ENCODE results near the gene FAM83C.

FAM83C gene

DNA sequence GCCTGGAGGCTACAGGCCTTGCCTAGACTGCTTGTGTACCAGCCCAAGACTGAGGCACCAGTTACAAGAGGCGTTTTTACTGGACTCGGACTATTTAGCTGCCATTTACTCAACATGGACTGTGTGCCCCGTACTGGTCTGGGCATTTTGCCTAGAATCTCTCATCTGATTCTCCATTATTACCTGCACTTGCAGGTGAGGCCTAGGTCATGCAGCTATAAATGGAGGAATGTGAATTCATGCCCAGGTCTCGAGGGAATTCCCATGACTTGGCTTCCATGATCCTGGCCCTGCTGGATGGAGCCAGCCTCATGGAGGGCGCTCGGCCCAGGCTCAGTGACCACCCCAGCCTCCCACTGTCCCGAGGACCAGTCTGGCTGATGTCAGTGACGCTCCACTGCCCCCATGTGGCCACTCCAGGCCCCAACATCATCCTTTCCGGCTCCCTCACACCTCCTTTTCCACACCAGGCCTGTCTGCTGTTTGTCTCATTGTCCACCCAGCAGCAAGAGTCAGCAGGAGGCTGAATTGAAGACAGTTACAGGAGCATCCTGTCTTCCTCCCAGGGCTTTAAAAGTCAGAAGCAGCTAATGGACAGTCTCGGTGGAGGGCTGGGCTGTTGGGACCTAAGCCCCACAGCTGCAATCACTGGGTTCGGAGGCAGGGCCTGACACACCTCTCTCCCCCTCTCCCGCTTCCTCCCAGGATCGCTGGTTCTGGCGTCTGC, 23.0 kb downstream of the FAM83C start:
- TF ChIP-seq, protein P1, sequence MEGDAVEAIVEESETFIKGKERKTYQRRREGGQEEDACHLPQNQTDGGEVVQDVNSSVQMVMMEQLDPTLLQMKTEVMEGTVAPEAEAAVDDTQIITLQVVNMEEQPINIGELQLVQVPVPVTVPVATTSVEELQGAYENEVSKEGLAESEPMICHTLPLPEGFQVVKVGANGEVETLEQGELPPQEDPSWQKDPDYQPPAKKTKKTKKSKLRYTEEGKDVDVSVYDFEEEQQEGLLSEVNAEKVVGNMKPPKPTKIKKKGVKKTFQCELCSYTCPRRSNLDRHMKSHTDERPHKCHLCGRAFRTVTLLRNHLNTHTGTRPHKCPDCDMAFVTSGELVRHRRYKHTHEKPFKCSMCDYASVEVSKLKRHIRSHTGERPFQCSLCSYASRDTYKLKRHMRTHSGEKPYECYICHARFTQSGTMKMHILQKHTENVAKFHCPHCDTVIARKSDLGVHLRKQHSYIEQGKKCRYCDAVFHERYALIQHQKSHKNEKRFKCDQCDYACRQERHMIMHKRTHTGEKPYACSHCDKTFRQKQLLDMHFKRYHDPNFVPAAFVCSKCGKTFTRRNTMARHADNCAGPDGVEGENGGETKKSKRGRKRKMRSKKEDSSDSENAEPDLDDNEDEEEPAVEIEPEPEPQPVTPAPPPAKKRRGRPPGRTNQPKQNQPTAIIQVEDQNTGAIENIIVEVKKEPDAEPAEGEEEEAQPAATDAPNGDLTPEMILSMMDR (IDR thresholded peaks at IDR 0.05) = peak; percentile 90
- no peak for TF ChIP-seq ZFX (IDR thresholded peaks at IDR 0.05; ENCODE audit: borderline replicate concordance)
- 0 out of 2 replicates have a peak overlapping the region, but pooled peaks have one; percentile 7 for H3K27ac ChIP-seq

DNA sequence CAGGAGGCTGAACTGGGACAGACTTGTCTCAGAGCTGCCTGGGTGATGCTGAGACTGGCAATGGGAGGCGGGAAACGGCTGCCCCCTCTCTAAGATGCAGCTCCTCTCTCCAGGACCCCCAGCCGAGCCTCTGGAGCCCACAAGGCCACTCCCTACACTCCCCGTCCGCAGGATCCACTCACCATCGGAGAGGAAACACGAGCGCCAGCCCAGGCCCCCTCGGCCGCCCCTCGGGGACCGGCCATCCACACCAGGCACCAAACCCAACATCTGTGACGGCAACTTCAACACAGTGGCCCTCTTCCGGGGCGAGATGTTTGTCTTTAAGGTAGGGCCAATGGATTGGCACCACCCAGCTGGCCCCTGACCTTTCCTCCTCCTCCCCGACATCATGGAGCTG, 25.1 kb downstream of the FAM83C start:
- H3K27ac ChIP-seq = no peak overlapping the region

DNA sequence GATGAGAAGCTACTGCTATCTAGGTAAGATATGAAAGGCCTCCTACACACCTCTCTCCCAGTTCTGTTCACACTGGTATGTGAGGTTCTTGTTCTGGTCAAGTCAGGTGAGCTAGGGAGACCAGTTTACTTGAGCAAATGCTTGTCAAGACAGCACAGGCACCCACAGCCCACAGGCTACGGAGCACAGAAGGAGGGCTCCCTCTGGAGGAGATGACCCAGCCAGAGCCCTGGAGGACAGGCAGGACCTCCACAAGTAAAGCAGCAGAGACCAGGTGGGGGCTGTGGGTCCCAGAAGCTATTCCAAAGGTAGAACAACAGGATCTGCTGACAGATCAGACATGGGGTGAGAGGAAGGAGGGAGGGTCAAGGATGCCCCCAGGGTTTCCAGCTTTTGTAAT, 27.5 kb downstream of the FAM83C start:
- TF ChIP-seq, protein P1 (IDR thresholded peaks at IDR 0.05) = 0 out of 2 replicates have a peak, but pooled peaks have one; percentile 10
- no peak for TF ChIP-seq ZFX (IDR thresholded peaks at IDR 0.05; ENCODE audit: borderline replicate concordance)
- H3K27ac ChIP-seq = peak overlapping the region; percentile 82; the same call in 1 of the 2 replicates

More for the DNA sequence above, 25.1 kb downstream of the FAM83C start:
- TF ChIP-seq, protein P1 (IDR thresholded peaks at IDR 0.05) = no peak
- no peak for TF ChIP-seq ZFX (IDR thresholded peaks at IDR 0.05; ENCODE audit: borderline replicate concordance)

DNA sequence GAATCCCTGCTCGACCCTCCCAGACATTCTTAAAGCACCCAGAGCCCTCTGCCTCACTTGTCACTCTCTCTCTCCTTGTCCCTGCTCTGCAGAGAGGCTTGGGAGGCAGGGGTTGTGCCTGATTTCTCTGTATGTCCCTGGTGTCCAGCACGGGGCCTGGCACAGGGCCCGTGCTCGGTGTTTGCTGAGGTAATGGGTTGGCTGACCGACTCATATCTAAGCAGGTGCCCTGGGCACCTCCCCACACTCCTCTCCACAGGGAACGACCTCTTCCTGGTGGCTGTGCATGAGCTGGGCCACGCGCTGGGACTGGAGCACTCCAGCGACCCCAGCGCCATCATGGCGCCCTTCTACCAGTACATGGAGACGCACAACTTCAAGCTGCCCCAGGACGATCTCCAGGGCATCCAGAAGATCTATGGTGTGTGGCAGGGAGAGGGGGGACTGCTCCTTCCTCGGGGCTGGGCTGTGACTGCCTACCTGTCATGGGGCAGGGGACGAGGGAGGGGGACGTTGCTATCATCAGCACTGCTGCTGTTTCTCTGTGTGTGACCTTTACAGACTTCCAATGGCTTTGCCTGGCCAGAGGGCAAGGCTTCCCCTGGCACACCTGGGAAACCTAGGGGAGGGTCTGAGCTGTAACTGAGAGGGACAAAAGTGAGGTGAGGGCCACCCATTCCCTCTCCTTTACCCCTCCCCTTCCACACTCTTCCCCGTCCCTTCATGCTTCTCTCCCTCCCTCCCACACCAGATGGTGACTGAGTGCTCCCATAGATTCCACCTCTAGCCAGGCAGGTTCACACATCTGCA, 28.5 kb downstream of the FAM83C start:
- no peak for TF ChIP-seq ZFX (IDR thresholded peaks at IDR 0.05; ENCODE audit: borderline replicate concordance)
- TF ChIP-seq, protein P1 (IDR thresholded peaks at IDR 0.05) = no peak
- H3K27ac ChIP-seq = peak overlapping the region; percentile 82

DNA sequence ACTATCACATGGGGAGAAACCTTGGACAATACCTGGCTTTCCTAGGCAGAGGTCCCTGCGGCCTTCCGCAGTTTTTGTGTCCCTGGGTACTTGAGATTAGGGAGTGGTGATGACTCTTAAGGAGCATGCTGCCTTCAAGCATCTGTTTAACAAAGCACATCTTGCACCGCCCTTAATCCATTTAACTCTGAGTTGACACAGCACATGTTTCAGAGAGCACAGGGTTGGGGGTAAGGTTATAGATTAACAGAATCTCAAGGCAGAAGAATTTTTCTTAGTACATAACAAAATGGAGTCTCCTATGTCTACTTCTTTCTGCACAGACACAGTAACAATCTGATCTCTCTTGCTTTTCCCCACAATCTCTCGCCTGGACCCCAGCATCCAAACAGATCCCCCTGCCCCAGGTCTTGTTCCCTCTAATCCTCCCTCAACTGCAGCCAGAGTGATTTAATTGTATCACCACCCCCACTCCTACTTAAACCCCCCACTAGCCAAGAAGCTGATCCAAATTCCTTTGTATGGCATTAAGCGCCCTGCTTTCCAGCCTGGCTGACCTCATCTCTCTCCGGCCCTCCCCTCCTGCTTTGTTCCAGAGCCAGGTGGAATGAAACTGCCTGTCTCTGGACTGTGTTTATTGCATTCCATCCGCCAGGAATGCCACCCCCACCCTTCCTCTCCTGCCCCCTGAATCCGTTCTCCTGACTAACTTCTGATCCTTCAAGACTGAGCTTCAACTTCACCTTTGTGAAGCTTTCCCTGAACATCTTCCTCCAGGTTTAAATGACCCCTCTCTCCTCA, 29.3 kb downstream of the FAM83C start:
- H3K27ac ChIP-seq = peak overlapping the region; percentile 82

DNA sequence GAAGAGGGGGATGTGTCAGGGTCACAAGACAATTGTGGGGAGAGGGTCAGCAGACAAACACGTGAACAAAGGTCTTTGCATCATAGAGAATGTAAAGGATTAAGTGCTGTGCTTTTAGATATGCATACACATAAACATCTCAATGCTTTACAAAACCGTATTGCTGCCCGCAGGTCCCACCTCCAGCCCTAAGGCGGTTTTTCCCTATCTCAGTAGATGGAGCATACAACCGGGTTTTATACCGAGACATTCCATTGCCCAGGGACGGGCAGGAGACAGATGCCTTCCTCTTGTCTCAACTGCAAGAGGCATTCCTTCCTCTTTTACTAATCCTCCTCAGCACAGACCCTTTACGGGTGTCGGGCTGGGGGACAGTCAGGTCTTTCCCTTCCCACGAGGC, 29.9 kb downstream of the FAM83C start:
- peak overlapping the region; percentile 82 for H3K27ac ChIP-seq

DNA sequence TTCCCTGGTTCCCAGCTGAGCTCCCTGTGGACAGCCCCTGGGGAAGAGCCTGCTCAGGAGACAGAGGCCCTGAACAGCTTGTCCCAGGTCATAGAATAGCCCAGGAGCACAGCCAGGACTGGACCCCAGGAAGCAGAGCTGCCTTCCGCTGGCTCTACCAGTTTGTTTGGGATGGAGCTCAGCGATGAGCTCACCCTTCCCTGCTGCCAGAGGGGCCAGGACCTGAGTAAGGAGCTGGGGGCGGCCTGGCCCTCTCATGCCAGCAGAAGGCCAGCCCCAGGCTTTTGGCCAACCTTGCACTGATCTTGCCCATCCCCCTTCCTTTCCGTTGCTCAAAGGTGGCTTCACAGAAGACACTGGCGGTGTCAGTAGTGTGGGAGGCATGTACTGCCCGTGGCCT, 31.8 kb downstream of the FAM83C start:
- TF ChIP-seq, protein P1 (IDR thresholded peaks at IDR 0.05) = no peak
- TF ChIP-seq ZFX (IDR thresholded peaks at IDR 0.05; ENCODE audit: borderline replicate concordance) = no peak
- no peak overlapping the region for H3K27ac ChIP-seq
